Hepatic stellate cell (primary cell): ENCODE results near the gene CDH12.
"Not testable (repeated sequence)": the region's sequence is repeated elsewhere in the genome, so short reads cannot be mapped to it uniquely, and the experiment has no call there.

Source experiments
- DNase-seq: peaks from one replicate; pipeline ENCODE4 v3.0.0; 2011; ENCODE audit warnings: low spot score

The CDH12 gene

DNA sequence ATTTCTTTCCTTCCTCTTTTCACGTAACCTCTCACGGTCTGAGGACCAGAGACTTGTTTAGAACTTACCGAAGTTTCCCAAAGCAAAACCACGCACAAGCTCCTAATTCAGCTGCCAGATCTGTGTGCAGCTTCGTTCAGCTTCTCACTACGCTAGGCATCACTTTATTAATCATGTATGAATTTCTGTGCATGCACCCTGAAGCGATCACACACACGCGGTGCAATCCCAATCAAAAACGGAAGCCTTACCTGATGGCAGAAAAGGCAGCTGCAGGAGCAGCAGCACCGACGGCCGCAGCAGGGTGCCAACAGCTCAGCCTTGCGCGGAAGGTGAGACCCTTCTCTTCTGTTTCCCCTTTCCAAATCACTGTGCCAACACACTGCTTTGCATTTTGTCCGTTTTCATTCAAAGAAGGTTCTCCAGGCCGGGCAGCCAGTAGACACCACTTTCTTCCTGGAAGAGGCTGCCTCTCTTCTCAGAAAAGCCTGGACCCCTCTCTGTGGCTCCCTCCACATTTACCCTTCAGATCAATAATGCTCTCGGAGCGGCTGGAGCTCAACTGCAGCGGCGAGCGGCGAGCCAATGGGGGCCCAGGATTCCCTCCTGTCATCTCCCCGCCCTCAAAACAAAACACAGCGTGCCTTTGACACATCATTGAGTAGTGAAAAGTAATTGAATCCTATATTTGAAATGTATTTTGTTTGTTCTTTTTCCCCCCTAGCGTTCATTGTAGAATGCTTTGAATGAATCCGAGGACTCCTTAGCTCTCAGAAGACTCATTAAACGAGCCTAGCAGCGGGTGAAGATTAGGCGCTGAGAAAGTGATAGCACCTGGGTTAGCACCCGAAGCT, at the start of gene CDH12:
Gene CDH12, minus strand, starts transcription at position 538 of the 854 bp plus-strand sequence.
- DNase-seq = no peak

DNA sequence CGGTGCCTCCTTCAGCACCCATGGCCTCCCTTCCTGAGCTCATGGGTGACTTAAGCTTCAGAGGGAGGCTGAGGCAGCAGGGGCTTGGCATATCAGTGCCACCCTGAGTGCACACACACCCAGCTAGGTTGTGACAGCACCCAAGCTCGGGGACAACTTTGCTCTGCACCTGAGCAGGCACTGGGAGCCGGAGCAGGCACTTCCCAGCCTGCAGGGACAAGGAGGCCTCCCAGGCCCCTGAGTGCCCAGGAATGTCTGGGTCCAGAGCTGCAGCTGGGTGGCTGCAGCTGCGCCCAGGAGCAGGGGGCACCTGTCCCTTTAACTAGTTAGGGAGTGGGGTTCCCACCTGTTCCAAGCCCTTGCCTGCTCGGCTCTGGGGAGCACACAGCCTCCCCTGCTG, 48.7 kb upstream of the CDH12 start:
- DNase-seq = no peak

DNA sequence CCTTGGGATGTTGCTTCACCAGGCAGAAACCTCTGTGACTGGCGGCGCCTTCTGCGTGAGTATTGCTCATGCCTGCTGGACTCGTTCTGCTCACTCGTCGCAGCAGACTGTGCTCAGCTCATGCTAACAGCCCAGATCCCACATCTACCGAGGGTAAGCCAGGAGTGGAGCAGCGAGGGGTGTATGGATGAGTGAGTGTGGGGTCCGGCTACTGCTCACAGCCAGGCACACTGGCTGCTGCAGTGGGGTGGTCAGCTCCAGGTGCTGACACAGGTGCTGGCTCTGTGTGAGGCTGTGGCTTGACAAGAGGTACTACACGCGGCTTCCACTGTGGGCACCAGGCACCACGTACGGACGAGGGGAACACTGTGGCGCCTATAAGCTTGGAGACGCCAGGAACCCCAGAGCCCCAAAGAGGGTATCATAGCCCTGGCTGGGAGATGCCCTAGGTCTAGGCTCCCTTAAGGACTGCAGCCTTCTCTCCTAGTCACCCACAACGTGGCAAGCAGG, 47.7 kb upstream of the CDH12 start:
- no peak for DNase-seq

DNA sequence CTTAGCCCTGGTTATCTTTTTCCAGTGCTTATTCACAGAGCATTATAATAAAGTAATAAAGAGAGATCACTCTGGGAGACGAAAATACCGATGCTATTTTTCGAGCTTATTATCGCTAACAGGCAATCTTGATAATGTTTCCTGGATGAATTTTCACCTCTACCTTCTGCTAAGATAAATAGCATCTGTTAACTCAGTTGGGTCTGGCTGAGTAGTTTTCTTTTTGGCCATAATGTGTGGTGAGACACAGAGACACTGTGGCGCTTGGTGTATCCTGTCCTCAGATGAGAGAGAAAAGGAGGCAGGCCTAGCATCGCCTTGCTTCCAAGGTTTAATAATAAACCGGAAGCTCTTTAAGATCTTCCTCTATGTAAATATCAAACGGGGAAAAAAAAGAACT, 46.2 kb upstream of the CDH12 start:
- DNase-seq = no peak

DNA sequence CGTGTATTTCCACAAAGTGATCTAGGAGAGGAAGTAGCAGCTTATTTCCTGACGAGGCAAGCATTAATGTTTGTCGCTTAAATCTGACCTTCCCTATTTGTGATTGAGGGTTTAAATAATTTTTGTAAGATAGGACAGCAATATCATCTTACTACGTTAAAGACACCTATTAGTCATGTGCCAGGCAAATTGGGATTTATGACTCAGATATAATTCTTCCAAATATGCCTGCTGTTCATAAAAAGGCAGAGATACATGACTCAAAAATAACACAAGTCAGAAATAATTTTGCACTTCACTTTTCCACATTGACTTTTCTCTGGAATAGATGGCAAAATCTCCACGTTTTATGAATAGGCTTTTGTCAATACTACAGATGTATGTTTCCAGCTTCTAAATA, 43.0 kb upstream of the CDH12 start:
- DNase-seq = no peak

DNA sequence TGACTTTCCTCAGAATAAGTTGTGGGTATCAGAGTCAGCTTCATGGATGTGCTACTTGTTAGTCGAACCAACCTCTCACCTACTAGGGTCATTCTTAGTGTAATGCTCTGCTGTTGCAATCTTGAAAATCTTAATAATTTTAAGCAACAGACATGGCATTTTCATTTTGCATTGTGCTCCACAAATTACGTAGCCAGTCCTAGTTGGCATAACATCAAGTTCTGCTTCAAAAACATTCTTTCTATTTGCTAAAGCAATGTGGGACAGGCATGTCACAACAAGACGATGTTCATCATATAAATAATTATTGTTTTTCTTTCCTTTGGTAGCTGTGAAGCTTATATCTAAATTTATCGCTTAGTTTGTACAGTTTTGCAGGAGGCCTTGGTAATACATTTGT, 39.3 kb upstream of the CDH12 start:
- no peak for DNase-seq

DNA sequence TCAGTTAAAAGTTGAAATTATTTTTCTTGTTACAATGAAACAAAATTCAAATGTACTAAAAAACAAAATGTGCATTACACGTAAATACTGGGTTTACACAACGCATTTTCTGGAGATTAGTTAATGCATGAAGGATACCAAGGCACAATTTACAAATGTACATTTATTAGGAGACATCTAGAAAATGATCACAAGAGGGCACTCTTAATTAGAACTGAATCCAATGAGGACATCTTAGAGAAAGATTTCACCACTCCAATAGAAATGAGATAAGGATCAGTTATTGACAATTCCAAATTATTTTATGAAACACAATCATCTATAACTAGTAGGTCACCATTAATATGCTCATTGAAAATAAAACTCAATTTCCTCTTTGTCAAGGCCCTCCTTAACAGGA, 36.6 kb upstream of the CDH12 start:
- no peak for DNase-seq

DNA sequence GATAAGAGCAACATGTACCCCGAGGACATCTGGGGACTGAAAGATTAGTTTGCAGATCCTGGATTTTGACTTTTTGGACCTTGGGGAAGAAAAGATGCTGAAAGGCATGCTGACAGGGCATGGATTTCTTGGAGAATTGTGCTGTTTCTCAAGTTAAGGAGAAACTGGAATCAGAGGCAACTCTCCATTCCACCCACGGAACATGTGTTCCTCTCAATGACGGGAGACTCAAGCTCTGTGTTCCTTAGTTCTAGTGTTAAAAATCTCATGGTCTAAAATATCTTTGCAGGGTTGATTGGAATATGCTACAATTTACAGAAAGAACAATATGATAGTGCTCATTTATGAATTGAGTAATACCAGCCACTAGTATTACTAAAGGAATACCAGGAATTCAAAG, 34.4 kb upstream of the CDH12 start:
- DNase-seq = no peak

DNA sequence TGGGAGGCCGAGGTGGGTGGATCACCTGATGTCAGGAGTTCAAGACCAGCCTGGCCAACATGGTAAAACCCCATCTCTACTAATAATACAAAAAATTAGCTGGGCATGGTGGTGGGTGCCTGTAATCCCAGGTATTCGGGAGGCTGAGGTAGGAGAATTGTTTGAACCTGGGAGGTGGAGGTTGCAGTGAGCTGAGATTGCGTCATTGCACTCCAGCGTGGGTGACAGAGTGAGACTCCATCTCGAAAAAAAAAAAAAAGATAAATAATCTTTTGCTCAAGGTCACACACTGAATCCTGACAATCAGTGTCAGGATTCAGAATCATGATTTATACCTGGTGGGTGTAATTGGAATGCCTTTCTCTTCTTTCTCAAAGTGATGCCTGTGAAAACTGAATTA, 5.8 kb upstream of the CDH12 start:
- not testable (repeated sequence) for DNase-seq

DNA sequence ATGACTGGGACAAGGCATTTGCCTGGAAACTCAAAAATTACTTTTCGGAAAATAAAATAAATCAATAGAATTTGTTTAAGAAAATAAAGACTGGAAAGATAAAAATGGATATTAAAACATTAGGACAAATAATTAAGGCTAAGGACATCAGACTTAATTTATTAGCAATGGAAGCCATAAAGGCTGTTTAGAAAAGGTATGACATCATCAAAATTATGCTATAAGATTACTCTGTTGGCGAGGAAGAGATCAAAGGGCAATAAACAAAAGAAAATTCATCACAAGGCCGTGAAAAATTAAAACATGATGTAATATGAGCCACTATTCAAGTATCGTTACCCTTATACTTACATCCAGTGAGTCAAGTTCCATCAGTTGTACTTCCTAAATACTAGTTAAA, 2.7 kb upstream of the CDH12 start:
- no peak for DNase-seq

DNA sequence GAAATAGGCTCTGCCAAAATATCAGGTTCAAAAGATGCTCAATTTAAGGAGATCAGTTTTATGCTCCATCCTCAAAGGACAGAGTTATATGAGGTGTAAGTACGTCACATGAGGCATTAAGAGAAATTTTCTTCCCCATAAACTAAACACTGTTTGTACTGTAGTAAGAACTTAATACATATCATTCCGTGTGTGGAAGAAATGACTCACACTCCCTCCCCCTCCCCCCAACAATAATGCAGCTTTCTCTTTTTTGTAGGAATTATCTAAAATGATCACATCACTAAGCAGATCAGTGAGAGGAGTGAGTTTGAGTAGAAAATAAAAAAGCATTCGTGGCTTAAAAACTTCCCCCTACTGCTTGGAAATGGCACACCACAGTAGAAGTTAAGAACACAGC, 2.2 kb downstream of the CDH12 start:
- DNase-seq = no peak

DNA sequence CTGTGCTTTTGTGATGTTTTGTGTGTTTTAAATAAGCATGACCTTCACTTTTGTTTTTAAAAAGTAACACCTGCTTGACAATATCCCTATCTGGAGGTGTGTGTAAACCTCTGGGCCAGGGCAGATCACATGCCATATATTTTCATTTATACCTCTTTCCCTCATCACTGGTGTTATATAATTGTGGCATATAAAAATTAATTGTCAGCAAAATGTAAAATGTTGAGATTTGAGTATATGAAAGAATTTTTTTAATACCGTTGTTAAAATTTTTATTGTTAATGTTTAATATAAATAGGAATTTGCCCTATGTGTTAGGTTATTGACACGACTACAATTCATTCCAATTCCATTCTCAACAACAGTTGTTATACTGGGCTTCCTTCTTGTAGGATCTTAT, 6.5 kb downstream of the CDH12 start:
- no peak for DNase-seq

DNA sequence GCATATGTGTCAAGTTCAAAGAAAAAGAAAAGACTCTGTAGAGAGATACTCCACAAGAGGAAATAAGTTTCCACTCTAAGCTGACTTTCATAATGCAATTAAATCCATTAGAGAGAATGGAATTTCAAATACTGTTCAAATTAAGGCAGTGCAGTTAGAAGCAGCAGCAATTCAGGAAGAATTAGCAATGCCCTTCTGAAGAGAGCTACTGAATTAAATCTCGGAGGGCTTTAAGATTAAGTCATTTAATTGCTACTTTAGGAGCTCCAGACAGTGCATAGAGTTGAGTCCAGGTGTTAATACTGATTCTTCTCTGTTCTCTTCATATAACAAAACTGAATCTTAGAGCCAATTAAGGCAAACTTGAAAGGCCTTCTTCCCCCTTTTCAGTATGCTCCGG, 8.5 kb downstream of the CDH12 start:
- DNase-seq = no peak

DNA sequence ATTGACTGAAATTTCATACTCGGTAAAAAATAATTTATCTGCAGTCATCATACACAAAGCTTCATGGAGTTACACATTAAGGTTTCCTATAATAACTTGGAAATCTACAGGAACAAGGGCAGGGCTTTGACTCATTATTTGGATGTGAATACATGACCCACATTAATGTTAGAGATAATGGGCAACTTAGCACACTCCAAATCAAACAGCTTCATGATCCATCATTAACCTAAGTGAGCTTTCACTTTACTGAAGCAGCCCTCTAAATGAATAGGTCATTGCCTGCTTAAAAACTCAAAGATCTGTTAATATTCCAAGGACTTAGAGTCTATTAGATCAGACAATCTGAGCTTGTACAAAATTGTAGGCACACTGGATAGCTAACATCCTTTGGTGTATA, 9.0 kb downstream of the CDH12 start:
- no peak for DNase-seq

DNA sequence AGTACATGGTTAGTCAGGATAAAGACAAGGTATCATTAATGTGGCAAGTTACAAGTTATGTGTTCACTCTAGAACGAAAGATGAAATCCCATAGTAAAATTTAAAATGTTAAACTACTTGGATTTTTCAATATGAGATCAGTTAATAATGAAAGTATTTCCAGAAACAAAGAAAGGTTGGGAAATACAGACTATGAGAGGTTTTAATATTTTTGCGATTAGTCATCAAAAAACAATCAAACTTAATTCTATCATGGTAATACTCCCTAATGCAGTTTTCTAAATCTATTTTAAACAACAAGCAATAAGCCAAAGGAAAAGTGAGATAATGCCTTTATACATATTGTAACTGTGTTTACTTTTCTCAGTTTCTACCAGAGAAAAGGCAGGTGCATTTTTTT, 10.6 kb downstream of the CDH12 start:
- DNase-seq = no peak

DNA sequence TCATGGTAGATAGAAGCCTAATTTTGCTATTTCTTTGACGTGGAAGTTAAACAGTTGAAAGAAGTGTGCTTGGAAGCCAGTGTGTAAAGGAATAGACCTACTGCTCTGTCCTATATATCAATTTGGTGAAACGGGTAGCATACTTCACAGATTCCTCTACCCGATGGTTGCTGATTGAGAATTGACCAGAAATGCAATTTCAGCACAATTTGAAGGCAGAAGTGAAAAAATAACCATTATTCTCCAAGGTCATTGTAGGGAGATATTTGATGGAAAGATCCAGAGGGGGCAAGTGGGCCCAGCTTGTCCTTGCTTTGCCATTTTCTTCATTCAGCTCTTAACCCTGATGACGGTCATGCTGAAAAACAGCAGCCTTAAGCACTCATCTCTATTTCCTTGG, 15.3 kb downstream of the CDH12 start:
- DNase-seq = no peak

DNA sequence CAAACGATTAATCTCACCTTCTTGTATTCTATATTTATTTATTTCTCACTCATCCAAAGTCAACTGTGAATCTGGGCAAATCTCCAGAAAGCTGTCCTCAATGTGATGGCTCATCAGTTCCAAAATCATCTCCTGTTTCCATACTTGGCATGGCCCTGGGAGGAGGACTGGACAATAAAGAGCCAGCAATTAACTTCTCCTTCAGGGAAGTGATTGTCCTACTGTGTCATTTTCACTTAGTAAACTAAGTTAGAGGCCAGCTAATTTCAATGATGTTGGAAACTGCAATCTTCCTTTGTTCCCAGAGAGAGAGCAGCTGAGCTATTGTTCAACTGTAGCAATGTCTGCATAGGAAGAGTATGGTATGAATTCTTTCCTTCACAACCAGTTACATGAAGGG, 17.5 kb downstream of the CDH12 start:
- DNase-seq = no peak

DNA sequence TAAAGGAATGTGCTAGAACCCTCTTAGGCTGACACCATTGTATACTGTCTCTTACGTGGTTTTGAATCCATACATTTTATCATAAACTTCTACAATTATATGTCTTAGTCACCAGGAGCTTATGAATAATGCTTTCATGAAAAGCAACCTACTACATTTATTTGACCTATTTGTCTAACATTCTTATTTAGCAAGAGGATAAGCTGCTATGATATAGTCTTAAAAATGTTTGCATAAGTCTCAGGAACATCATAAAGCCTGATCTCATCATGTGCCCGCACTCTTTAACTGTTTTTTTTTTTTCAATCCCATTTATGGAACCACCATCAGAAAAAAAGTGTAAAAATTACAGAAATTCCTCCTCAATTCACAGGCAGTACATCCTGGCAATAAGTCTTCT, 59.7 kb downstream of the CDH12 start:
- no peak for DNase-seq

DNA sequence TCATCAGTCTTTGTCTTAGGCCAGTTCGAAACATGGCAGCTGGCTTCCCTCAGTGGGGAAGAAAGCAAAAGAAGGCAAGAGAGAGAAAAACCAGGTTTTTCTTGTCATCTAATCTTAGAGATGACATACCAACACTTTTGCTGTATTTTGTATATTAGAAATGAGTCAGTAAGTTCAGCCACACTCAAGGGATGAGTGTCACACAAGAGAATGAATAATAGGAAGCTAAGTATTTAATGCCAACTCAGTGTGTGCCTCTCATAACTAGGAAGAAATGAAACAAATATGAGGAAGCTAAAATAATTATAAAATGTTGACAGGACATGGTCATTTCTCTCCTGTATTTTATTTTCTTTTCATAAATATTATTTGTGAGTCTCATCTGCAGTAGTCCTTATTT, 65.3 kb downstream of the CDH12 start:
- no peak for DNase-seq

DNA sequence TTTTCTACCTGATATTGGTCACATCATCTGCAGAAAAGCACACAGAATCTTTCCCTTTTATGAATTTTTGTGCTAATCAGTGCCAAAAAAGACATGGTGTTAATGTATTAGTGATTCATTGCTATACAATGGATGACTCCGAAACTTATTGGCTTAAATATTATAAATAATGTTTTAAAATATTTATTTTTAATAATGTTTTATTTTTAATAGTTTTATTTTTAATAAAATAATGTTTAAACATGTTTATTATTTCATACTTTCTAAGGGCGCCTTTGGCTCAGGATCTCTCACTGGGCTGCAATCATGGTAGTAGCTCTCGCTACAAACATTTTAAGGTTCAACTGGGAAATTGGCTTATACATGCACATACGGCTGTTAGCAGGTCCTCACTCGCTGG, 65.7 kb downstream of the CDH12 start:
- no peak for DNase-seq

DNA sequence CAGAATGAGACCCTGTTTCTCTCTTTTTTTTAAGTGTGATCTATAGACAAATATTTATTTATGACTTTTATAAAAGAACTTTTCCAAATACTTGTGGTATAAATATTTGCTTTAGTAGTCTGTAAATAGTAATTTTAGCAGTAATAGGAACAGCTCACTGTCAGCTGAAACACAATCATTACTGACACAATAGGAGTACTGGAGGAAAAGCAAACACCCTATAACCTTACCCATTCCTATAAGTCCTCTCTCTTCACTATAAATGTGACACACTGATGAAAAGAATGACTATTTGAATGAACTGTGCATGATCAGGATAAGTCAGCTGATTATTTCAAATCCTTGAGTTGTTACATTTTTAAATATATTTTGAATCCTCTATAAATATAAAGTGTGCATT, 72.4 kb downstream of the CDH12 start:
- DNase-seq = no peak

DNA sequence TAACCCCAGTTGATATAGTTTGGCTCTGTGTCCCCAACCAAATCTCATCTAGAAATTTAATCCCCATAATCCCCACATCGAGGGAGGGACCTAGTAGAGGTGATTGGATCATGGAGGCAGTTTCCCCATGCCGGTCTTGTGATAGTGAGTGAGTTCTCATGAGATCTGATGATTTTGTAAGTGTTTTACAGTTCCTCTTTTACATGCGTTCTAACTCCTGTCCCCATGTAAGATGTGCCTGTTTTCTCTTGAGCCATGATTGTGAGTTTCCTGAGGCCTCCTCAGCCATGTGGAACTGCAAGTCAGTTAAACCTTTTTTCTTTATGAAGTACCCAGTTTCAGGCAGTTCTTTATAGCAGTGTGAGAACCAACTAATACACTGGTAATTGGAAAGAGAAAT, 73.6 kb downstream of the CDH12 start:
- no peak for DNase-seq

DNA sequence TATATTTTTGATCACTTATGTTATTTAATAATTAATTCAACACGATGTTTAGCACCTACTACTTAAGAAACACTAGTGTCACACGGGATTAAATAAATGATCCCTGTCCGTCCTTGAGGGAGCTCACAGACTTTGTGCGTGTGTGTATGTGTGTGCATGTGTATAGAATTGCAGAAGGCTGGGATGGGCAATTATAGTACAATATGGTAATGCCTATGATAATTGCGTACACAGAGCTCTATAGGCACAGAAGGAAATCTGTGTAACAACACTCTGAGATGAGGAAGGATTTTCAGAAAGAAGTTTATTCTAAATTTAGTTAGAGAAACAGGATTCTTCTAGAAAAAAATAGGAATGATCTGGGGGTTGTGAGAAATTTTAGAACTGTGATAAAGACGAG, 76.9 kb downstream of the CDH12 start:
- DNase-seq = no peak

DNA sequence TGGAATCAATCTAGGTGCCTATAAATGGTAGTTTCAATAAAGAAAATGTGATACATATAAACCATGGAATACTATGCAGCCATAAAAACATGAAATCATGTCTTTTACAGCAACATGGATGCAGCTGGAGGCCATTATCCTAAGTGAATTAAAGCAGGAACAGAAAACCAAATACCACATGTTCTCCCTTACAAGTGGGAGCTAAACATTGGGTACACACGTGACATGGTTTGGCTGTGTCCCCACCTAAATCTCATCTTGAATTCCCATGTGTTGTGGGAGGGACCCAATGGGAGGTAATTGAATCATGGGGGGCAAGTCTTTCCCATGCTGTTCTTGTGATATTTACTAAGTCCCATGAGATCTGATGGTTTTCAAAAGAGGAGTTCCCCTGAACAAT, 78.9 kb downstream of the CDH12 start:
- not testable (repeated sequence) for DNase-seq
